OCI-LY7 (cell line): Measurements from ENCODE around the gene TRMT61A.

ENCODE experiments used
- CTCF ChIP-seq: fragments of 200-600 bp; sonication (generic); conservative IDR thresholded peaks from 2 replicates; pipeline ENCODE4 v1.5.1; 2014; ENCODE audit warnings: mild to moderate bottlenecking, antibody characterized with exemption, low read length, moderate library complexity, mixed read lengths
- EZH2phosphoT487 ChIP-seq: fragments of 200-600 bp; sonication (generic); IDR thresholded peaks from 2 replicates; pipeline ENCODE4 v1.6.1; 2018; ENCODE audit warnings: low read depth, borderline replicate concordance, mild to moderate bottlenecking, mixed run types, antibody characterized with exemption, low read length, moderate library complexity, mixed read lengths

- no peak for TF ChIP-seq EZH2phosphoT487
- no peak for TF ChIP-seq CTCF
These were observed 47.5 kb downstream of the TRMT61A start for GRCh38 chr14:103576371-103577024.
